Measurements from ENCODE around the gene PTPN9. TPM values are rescaled to one million over a fixed set of nuclear protein-coding genes. Genes with fewer than 3 reads are reported as not detected.
A peak's percentile ranks its signal among the peaks of the same experiment; 100 is the strongest.
"Not testable (repeated sequence)": the region's sequence is repeated elsewhere in the genome, so short reads cannot be mapped to it uniquely, and the experiment has no call there.

PTPN9 gene
- total RNA-seq, 1 donor from 2014 or later = 16.8 TPM

GRCh38 chr15:75454471-75455378 lies 124.4 kb downstream of the PTPN9 start:
- peak; percentile 81 to 91 for DNase-seq (ENCODE audit: low read depth in 2 of 2)

DNA sequence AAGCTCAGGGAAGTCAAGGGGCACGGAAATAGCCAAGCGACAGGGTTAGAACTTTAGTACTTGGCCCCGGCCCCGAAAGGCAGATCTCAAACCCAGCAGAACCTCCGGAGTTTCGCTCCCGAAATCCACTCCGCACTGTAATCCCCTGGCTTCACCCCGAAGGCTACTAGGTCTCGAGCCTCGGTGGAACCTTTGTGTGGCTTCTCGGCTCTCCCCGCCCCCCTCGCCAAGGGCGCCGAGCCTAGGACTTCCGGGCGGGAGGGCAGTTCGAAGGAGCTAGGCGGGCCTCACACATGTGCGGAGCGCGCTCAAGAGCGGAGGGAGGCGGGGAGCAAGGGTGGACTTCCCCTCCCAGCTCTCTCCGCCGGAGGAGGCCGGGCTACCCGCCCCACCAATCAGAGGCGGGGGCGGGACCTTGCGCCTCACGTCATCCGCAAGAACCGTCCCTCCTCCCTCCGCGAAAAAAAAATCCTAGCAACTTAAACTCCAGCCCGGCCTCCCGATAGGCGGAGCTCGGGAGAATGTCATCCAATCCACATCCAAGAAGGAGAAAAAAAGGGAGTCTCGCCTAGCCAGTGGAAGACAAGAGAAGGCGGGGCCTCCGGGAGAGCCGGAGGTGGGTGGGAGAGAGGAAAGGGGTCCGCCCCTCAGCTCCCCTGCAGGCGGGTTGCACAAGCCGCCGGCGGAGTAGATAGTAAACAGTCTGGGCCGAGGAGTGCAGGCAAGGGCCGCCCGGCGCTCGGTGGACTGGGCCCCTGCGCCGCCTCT lies 125.2 kb downstream of the PTPN9 start:
- peak; percentile 100 for DNase-seq (ENCODE audit: low read depth in 2 of 2)

GRCh38 chr15:75452865-75453702 lies 126.0 kb downstream of the PTPN9 start:
- DNase-seq (ENCODE audit: low read depth in 2 of 2) = peak; percentile 15 to 47

- DNase-seq (ENCODE audit: low read depth in 2 of 2) = peak; percentile 48 to 81
Measured at GRCh38 chr15:75452364-75452864, 126.7 kb downstream of the PTPN9 start.

DNA sequence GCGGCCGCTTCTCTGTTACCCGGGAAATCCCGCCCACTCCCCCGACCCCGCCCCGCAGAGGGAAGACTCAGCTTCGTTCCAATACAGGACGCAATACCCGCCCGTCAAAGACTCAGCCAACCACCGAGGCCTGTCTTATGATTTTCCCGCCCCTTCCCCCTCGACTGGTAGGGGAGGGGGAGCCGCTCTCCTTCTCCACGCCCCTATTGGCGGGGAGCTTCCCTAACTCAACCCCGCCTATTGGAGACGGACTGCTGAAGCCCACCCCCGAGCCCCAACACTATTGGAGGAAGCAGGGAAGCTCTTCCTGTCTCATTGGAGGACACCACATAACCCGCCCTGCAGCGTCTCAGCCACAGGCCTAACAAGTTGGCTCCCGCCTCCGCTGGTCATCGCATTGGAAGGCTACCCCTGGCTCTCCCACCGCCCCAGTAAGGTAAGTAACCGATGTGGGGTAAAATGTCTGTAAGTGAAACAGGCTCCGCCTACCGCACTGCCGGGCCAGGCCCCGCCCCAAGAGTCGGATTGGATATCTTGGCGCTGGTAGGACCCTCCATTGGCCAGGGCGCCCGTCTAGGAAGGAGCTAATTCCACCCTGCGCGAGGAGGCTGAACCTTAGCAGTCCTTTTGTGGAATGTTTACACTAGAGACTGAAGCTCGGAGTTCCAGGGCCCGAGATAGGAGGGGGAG lies 127.3 kb downstream of the PTPN9 start, which contains the start of gene SIN3A:
TSS of gene SIN3A (minus strand) at position 17 of the 690 bp plus-strand sequence. CDS start 21,315 bp downstream, outside the sequence.
- DNase-seq (ENCODE audit: low read depth in 2 of 2) = peak; percentile 100

DNA sequence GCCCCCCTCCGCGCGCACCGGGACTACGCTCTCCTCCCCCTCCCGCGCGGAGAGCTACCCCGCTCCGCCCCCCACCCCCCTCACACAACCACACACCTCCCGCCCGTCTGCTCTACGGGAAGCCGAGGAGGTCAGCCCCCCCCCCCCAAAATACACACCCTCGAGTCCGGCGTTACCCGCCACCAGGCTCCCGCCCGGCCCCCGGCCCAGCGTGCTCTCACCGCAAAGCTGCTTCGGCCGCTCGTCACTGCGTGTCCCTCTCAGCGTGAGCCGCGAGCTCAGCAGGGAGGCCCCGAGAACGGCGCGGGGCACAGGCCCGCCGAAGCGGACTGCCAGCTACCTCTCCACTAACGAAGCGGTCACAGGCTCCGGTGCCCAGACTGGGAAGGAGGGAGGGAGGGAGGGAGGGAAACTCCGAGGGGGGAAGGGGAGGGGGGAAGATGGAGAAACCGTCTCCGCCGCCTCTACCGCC lies 127.9 kb downstream of the PTPN9 start:
- no peak for DNase-seq (ENCODE audit: low read depth in 2 of 2)

- DNase-seq (ENCODE audit: low read depth in 2 of 2) = peak; percentile 73 to 97
Measured at GRCh38 chr15:75450307-75451201, 128.6 kb downstream of the PTPN9 start.

DNA sequence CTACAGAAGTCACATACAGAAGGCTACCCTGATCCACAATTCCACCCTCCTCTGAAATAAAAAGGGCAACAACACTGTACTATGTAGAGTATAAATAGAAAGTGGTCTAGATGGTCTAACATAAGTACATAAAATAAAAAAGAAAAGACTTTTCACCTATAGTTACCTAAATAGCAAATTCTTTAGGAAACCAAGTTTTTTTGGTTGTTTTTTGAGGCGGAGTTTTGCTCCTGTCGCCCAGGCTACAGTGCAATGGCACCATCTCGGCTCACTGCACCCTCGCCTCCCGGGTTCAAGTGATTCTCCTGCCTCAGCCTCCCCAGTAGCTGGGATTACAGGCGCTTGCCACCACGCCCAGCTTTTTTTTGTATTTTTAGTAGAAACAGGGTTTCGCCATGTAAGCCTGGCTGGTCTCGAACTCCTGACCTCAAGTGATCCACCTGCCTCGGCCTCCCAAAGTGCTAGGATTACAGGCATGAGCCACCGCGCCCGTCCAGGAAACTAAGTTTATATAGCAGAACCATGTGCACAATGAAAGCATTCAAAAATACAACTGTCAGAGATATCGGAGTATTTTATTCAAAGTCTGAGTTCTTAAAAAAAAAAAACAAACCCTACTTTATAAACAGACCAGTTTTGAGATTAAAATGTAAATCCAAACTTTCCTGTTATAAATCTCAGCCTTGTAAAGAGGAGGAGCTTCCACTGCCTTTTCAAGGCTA lies 129.4 kb downstream of the PTPN9 start:
- DNase-seq (ENCODE audit: low read depth in 2 of 2) = no peak

GRCh38 chr15:75448171-75448570 lies 130.9 kb downstream of the PTPN9 start:
- DNase-seq (ENCODE audit: low read depth in 2 of 2) = not testable (repeated sequence)

DNA sequence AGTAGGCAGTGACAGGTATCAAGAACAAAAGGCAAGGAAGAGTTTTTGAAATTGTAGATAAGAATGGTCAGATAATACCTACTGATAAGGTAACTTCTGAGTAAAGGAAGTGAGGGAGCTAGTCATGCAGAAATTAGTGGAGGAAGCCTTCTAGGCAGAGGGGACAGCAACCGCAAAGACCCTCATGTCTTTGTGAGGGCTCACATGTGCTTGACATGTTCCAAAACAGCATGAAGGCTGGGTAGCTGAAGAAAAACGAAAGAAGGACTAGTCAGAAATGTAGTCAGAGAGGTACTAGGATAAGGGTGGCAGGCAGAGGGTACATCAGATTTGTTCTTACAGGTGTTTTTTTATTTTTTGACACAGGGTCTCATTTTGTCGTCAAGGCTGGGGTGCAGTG lies 133.0 kb downstream of the PTPN9 start:
- DNase-seq (ENCODE audit: low read depth in 2 of 2) = no peak

DNA sequence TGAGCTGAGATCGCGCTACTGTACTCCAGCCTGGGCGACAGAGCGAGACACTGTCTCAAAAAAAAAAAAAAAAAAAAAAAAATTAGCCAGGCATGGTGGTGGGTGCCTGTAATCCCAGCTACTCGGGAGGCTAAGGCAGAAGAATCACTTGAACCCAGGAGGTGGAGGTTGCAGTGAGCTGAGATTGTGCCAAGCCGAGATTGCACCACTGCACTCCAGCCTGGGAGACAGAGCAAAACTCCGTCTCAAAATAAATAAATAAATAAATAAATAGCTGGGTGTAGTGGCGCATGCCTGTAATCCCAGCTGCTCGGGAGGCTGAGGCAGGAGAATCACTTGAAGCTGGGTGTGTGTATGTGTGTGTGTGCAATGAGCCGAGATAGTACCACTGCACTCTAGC lies 133.8 kb downstream of the PTPN9 start:
- DNase-seq (ENCODE audit: low read depth in 2 of 2) = not testable (repeated sequence)

- DNase-seq (ENCODE audit: low read depth in 2 of 2) = peak; percentile 6 to 16
Measured at GRCh38 chr15:75443972-75444453, 135.1 kb downstream of the PTPN9 start.

DNA sequence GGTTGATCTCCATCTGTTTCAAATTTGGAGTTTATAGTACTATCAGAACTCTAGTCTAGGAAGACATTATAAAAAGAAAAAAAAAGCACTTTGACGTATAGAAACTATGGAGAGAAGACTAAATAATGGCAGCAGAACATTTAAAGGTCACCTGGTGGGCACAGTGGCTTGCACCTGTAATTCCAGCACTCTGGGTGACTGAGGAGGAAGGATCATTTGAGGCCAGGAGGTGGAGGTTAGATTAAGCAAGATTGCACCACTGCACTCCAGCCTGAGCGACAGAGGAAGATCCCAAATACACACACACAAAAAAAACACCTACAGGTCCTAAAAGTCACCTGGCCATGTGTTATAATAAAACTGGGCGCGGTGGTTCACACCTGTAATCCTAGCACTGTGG lies 141.4 kb downstream of the PTPN9 start:
- DNase-seq (ENCODE audit: low read depth in 2 of 2) = no peak

- no peak for DNase-seq (ENCODE audit: low read depth in 2 of 2)
Measured at GRCh38 chr15:75436881-75437280, 142.2 kb downstream of the PTPN9 start.

DNA sequence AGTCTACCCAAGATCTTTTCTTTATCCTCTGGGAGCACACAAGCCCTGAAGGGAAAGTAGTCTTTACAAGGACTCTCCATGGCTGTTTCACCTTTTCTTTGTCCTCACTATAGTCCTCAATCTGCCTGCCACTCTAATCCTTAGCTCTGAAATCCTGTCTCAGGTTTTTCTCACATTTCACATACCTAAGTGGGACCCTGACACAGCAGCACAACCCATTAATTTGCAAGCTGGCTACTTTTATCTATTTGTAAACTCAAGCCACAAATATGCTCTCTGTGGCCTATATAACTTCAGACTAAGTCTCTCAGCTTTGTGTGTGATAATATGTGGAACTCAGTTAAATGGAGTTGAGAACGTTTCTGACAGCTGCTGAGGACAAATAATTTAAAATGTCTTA lies 147.4 kb downstream of the PTPN9 start:
- no peak for DNase-seq (ENCODE audit: low read depth in 2 of 2)

DNA sequence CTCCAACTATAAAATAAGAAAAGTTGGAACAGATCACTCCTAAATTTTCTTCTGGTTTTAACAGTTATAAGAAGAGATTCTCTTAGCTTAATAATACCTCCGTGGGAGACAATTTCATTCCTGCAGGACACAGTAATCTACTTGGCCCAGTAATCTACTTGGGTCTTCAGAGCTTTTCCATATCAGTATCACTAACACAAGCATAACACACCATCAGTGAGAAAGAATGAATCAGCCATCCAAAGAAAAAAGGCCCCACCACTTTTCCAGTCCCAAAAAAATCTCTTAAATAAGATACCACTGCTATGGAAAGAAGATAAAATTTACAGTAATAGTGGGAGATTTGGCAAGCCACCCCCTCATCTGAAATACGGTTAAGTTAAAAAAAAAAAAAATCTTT lies 147.8 kb downstream of the PTPN9 start:
- no peak for DNase-seq (ENCODE audit: low read depth in 2 of 2)

- no peak for DNase-seq (ENCODE audit: low read depth in 2 of 2)
Measured at GRCh38 chr15:75430259-75430658, 148.9 kb downstream of the PTPN9 start.

DNA sequence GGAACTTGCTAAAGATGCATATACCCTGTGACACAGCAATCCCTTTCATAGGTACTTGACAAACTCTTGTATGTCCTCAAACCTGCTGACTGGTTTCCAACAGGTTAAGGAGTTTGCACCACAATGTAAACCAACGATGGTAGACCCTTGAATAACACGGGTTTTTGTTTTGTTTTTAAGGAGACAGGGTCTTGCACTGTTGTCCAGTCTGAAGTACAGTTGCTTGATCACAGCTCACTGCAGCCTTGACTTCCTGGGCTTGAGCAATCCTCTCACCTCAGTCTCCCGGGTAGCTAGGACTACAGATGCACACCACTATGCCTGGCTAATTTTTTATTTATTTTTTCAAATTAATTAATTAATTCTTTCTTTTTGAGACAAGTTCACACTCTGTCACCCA lies 151.0 kb downstream of the PTPN9 start:
- no peak for DNase-seq (ENCODE audit: low read depth in 2 of 2)

Data from dermis microvascular lymphatic vessel endothelial cell (primary cell).